Kasumi-1 (cell line): ENCODE data around the gene CTNNA2.
"Not testable (repeated sequence)": the region's sequence is repeated elsewhere in the genome, so short reads cannot be mapped to it uniquely, and the experiment has no call there.

Source experiments
- DNase-seq, 2 experiments: peaks; one replicate each; lab custom pipeline; 2025; lab: John Stamatoyannopoulos, UW

The CTNNA2 gene

DNA sequence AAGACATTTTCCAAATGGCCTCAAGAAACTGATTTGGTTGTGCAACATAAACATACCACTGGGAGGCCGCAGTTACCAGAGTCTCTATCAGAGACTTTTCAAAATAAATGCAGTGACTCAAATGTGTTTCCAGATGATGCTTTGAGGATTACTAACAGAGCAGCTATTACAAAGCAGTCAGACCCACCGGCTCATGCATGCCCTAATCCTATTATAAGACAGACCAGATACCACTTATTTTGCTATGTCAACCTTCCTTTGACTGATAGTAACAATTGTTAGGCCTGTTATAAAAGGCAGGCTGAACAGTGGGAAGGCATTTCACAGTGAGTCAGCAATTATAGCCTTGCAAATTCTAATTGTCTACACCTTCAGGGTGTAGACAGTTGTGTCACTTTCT lies 574.0 kb downstream of the CTNNA2 start:
- DNase-seq: no peak

DNA sequence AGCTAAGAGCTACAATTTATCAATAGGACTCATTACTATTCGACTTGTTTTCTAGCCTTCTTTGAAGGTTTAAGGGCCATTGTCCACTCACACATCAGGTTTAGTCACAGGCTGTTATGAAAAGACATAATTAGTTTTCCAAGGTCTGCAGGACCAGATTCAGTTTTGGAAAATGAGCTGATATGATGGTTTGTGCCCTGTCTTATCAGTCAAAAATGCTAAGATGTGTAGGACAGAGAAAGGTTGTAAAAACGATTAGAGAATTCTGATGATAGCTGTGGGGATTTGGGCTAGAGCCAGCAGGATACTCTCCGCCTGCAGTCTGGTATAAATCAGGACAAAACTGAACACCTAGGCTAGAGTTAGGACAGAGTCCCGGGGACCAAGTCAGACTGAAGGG lies 578.4 kb downstream of the CTNNA2 start:
- no peak for DNase-seq

DNA sequence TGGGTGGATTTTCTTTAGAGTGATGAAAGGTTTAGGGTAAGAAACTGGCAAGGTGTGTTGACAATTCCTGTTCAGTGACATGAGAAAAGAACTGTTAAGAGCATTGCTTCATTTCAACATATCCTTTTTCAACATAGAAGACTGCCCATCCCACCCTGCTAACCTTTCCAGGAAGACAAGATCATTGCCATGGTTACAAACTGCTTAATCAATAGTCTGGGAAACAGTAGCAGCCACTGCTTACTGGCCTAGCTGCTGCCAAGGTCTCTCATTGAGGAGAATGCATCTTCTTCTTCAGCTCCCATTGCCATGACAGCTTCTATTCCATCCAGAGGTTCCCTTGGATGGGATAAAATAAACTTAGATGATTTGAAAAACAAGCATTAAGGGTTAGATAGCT lies 579.6 kb downstream of the CTNNA2 start:
- DNase-seq: no peak

DNA sequence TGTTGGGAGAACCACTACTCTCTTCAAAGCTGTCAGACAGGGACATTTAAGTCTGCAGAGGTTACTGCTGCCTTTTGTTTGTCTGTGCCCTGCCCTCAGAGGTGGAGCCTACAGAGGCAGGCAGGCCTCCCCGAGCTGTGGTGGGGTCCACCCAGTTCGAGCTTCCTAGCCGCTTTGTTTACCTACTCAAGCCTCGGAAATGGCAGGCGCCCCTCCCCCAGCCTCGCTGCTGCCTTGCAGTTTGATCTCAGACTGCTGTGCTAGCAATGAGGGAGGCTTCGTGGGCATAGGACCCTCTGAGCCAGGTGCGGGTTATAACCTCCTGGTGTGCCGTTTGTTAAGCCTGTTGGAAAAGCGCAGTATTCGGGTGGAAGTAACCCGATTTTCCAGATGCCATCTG lies 585.7 kb downstream of the CTNNA2 start:
- not testable (repeated sequence) for DNase-seq

DNA sequence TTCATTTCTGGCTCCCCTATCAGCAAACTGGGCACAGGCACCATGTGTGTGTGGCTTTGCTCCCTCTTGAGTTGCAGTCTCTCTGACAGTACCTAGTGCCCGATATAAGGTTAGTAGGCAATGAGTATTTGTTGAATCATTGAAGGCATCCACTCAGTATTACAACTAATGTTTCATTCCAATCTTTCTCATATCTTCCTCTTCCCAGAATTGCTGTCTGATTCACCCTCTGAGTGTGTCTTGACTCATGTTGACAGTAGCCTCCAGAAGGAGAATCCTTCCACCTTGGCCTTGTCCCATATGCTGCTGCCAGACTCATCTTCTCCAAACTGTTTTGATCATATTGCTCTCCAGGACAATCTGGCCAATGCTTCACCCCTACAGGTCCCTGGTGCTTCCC lies 589.2 kb downstream of the CTNNA2 start:
- no peak for DNase-seq

DNA sequence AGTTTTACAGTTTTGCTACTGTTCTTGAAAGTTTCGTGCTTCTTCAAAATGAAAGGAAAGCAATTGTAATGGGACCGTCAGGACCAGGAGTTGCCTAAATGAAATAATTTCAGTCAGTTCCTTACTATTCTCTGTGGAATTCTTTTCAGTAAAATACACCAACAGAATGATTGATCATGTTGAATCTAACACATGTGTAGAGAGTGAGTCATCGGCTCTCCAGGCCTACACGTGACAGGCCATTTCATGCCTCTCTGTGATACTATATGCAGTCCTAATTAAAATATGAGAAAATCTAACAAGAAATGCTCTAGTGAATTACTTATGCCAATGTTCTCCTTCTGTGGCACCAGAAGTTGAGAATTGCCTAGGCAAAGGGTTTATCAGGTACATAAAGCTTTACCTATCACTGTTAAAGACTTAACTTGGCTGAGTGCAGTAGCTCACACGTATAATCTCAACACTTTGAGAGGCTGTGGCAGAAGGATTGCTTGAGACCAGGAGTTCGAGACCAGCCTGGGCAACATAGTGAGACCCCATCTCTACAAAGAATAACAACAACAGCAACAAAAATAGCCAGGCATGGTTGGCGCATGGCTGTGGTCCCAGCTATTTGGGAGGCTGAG lies 592.3 kb downstream of the CTNNA2 start:
- DNase-seq: no peak

DNA sequence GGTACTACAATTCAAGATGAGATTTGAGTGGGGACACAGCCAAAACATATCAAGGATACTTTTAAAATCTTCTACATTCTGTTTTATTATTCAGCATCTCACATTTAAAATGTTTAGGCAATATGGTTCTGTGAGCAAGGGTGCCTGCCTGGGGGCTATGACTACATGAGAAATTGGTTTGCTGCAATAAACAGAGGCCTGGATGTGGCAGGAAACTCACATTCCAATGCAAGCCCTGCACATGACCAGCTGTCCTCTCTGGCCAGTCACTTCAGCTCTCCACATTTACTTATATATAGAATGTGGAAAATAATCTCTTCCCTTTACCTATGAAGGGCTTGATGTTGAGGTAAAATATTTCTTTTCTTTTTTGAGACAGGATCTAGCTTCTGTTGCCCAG lies 598.3 kb downstream of the CTNNA2 start:
- no peak for DNase-seq

DNA sequence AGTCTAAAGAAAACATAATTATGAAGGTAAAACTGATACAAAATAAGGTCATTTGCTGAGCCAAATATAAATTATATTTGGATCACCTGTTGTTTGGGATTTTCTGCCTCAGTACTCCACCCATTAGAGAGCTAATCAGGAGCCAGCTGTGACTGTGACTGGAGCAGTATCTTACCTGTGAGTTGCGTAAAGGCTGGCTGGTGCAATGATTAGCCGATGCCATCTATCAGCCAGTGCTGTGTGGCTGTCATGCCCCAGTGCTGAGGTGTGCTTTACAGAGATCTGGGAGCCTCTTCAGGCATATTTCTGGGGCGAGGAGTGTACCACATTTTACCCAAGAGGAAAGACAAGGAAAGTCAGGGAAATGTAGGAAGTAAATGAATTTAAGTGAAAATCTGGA lies 599.9 kb downstream of the CTNNA2 start:
- DNase-seq: no peak

DNA sequence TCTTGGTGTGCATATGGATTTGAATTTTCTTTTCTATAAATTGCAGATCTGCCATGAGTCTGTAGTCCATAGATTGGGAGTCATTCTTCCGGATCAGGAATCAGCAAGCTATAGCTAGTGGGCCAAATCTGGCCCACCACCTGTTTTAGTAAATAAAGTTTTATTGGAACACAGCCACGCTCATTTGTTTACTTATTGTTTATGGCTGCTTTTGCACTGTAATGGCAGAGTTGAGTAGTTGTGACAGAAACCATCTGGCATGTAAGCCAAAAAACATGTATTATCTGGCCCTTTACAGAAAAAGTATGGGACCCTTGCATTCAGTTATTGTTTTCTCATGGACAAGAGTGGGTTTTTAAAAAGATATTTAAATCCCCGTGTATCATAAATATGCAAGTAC lies 600.5 kb downstream of the CTNNA2 start:
- no peak for DNase-seq

DNA sequence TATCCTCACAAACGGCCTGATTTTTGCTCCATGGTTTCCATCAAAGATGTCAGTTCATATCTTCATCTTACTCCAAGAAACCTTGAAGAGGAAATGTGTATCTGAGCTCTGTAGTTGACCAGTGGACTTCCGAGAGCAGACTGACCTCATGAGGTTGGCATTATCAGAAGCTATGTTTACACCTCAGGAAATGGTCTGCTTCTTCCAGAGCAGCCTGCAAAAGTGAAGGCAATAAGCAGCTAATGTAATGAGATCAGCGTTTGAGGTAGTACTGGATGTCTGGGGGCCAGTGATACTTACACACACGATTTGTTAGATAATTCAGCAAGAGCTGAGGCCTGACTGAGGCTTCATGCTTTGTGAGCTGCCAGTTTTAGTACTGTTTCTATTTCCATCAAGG lies 602.0 kb downstream of the CTNNA2 start:
- DNase-seq: no peak

DNA sequence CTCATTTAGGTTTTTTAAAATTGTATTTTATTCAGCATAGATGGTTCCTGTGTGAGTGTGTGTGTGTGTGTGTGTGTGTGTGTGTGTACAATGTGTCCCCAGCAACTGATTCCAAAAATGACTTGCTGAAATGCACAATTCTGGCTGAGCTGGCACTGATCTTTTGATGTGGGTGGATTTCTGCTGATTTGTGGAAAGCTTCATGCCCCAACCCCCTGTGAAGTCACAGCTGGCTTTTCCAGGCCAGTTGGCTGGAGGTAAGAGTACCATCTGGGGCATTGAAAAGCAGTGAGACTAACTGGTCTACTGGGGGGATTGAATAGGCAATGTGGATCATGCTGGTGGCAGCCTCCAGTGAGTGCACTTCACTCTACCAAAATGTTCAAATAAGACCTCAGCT lies 604.5 kb downstream of the CTNNA2 start:
- no peak for DNase-seq

DNA sequence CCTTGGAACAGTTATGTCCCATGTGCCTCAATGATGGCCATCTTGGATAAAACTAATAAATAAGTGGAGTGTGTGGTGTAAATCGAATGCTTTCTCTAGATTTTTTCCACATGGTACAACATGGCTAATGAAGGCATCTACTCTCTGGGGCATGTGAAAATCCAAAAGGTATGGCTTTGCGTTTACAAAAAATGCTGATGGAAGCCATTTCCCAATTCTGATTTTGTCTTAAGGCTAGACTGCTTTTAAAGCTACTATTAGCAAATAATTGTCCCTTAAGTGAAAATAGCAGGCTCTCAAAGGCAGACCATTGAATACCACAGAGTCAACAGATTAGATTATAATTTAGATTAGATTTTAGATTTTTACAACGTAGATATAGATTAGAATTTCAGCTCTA lies 608.0 kb downstream of the CTNNA2 start:
- DNase-seq: no peak

DNA sequence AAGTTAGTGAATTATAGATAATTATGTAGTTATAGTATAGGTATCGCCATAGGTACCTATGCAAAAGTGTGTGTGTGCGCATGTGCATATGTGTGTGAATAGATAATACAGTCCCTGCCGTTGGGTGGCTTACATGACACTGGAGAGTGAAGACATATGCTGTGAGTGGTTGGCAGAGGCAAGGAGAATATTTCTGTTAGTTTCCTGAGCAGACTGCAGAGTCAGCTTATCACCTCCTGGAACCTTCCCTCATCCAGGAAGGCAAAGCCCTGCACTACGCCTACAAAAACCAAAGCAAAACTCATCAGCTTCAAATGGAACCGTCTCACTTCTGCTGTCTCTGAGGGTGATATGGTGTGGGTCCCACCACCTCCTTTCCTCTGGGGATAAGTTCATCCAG lies 609.8 kb downstream of the CTNNA2 start:
- no peak for DNase-seq

DNA sequence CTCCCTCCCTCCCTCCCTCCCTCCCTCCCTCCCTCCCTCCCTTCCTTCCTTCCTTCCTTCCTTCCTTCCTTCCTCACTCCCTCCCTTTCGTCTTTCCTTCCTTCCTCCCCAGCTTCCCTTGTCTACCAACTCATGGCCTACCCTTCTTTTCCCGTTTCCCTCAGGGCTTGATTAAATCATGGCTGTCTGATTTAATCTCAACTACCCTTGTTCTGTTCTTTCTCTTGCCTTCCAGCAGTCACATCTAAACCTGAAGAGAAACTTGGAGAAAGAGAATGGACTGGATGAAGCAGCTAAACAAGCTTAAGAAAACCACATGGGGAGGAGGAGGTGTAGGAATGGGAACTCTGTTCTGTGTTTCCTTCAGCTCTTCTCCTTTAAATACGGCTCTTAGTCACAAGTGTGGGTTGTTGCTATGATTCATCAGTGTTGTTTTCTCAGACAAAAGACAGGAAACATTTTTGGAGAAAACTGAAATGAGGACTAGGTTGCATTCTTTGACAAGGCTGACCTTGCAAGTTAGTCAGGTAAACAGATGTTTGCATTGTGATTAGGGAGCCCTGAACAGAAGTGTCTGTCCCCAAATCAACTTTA lies 613.8 kb downstream of the CTNNA2 start:
- DNase-seq: no peak

DNA sequence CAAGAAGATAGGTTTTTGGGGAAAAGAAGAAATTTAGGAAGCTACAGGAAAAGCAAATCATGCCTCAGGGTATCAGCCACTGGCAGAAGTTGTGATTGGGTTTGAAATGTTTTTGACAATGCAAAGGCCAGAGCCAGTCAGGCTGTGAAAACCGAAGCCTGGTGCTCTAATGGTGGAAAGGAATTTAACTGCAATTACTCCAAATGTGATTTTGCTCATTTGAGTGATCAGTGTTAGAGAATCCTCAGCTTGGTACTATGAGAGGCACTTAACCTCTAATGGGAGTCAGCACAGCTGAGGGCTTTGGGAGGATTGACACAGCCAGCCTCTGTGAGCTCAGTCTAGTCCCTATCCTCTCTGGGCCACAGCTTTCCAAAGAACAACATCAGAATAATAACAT lies 615.2 kb downstream of the CTNNA2 start:
- DNase-seq: no peak

DNA sequence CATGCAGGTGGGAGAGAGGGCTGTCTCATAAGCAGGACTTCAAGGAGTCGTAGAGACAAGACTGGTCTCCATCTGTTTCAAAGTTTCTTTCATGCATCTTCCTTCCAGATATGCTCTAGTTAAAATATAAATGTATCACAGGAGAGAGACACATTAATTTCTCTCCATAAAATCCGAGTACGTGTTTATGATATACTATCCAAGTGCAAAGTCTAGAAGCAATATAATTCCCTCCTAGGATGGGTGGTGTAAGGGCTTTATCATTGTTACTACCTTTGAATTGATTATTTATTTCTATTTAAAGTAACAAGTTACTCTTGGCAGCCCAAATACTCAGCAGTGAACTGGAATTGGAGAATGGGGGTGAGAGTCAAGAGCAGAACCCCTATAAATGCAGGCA lies 619.4 kb downstream of the CTNNA2 start:
- no peak for DNase-seq

DNA sequence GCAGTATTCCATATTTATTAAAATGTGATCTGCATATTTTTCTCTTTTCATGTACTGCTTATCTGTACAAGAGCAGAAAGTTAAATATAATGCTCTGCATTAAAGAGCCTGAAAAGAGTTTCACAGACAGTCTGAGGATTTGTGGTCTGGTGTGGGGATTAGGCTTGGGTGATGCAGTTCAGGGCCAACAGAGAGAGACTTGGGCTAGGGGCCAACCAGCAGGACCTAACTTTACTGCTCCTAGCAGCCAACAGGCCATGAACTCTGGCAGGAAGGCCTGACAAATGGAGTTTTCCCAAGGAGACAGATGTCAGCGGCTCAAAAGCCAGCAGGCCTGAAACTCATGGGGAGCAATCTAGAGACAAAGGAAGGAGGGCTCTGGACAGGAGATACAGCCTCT lies 622.1 kb downstream of the CTNNA2 start:
- DNase-seq: no peak

DNA sequence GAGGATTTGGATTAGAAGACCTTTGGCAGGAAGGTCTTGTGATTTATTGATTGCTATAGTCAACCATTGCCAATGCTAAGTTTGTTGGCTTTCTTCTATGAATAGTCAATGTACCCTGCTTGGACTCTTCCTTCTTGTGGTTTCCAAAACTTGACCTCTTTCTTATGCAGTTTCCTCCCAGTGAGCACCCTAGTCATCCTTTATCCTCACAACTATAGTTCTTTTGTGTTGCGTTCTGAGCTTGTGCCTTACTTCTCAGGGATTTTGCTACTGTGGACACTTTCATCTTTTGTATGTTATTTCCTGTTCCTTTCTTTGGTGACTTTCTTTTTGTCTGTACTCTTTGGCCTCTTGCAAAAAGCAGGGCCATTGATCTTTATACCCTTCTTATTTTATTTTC lies 623.5 kb downstream of the CTNNA2 start:
- DNase-seq: no peak

DNA sequence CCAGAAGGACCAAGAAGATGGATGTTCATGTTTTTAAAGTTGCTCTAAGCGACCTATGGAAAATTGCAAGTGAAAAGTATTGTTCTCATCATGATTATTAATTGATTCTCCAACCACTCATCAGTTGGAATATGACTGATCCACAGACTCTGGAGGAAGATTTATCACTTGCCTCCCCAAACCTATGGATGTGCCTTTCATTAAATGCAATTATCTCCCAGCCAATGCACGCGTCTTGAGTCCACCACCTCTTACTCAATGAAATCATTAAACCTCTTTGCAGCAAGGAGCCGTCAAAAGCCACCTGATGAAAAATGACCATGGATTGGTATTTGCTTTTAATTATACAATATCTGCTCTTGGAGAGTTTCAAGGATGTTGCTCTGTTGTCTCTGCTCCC lies 626.1 kb downstream of the CTNNA2 start:
- DNase-seq: no peak

DNA sequence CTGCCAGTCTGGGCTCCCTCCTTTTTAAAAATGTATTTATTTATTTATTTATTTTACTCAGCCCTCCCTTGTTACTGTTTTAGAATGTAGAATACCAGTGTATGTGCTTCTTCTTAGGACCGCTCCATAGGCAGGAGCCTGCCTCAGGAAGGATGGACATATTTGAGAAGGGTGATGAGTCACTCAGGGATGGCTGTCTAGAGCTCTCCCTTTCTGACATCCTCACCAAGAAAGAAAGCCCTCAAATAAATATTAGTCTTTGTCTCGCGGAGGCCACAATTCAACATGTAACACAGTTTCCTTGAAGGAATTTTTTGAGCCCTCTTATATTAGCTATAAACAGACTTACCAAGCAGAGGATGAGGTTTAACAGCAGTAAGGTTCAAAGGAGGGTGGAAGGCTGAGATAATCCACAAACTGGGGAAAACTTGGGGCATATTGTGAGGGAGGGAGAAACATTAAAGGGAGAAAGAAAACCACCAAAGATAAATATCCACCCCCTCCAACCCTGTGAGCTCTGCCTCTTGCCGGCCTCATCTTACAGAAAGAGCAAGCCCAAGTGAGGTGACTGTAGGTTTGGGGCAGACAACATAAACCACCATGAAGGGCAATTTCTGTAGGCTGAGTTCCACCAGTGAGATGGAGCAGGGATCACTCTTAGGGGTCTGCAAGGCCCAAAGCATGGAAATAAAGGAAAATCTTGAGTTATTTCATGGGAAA lies 628.3 kb downstream of the CTNNA2 start:
- no peak for DNase-seq

DNA sequence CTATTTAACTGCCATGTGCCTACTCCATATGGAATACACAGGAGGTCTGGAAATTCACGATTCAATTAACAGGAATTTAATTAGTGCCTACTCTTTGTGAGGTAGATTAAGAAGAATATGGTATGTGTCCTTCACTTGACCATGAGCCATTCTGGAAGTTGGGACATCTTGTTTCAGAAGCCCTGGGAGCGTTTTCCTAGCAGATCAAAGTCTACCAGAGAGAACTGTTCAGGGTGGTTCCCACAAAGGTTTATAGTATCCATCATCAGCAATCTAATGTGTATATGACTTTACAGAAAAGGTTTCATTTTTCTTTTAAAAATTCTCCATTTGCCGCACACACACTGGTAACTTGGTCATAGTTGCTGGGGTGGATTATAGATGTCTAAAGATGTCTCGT lies 632.6 kb downstream of the CTNNA2 start:
- DNase-seq: no peak

DNA sequence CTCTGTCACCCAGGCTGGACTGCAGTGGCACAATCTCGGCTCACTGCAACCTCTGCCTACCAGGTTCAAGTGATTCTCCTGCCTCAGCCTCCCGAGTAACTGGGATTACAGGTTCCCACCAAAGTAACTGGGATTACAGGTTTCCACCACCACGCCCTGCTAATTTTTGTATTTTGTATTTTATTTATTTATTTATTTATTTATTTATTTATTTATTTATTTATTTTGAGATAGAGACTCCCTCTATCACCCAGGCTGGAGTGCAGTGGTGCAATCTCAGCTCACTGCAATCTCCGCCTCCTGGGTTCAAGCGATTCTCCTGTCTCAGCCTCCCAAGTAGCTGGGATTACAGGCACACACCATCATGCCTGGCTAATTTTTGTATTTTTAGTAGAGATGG lies 633.9 kb downstream of the CTNNA2 start:
- DNase-seq: not testable (repeated sequence)

DNA sequence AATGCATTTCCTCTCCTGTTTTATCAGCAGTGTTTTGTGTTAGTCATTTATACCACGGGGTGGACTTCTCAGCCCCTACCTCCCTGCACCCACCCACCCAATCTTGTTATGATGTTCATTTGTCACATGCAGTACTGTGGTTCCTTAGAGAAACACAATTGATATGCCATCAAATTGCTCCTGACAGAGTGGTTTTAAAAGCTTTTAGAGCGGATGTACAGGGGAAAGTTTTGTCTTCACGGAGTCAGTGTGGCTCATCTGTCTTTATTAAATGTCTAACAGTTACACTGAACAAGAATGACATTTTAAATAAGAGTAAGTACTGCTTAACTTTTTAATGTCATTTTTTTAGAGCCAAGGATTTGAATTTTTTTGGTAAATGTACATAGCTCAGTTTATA lies 634.8 kb downstream of the CTNNA2 start:
- no peak for DNase-seq

DNA sequence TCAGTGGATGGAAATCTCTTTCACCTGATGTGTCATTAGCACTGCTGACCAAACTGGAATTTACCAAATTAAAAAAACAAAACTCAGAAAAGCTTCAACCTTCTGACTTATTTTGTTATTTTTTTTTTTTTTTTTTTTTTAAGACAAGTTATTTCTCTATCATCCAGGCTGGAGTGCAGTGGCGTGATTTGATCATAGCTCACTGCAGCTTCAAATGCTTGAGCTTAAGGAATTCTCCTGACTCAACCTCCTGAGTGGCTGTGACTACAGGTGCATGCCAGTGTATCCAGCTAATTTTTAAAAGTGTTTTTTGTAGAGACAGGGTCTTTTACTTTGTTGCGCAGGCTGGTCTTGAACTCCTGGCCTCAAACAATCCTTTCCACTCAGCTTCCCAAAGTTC lies 636.1 kb downstream of the CTNNA2 start:
- DNase-seq: no peak
